GM18502 (cell line): ENCODE results near the gene FGGY.

Source experiments
- ATAC-seq: cut with Tn5 transposase; IDR thresholded peaks from one replicate; pipeline ENCODE4 v1.9.1; 2021; ENCODE audit warnings: mild to moderate bottlenecking; ENCODE audit not compliant: unreplicated experiment, poor library complexity

The FGGY gene

DNA sequence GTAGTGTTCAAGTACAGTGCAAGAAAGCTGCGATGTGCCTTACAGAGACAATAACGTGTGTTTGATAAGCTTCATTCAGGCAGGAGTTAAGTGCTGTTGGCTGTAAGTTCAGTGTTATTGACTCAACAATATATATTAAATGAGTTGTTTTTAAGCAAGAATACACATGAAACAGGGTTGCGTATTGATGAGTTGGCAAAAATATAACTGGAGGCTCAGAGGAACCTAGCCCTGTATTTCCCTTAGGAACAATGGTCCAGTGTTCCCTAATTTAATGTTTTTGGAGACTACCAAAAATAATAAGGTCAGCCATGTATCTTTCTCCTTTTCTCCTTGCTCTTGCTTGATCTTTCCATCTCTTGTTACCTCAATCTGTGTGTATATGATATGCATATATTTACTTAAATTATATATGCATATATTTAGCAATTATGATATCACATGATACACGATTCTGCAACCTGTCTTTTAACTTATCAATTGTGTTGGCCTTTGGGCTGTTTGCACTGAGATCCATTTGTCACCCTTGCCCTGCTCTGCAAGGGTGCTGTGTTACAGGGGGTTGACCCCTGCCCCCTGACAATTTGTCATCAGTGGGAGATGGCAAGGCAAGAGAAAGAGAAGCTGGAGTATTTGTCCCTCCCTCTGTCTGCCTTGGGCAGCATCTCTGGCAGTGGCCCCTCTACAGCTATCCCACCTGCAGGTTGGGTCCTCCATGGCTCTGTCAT is 109.7 kb downstream of the FGGY start:
- no peak for ATAC-seq

DNA sequence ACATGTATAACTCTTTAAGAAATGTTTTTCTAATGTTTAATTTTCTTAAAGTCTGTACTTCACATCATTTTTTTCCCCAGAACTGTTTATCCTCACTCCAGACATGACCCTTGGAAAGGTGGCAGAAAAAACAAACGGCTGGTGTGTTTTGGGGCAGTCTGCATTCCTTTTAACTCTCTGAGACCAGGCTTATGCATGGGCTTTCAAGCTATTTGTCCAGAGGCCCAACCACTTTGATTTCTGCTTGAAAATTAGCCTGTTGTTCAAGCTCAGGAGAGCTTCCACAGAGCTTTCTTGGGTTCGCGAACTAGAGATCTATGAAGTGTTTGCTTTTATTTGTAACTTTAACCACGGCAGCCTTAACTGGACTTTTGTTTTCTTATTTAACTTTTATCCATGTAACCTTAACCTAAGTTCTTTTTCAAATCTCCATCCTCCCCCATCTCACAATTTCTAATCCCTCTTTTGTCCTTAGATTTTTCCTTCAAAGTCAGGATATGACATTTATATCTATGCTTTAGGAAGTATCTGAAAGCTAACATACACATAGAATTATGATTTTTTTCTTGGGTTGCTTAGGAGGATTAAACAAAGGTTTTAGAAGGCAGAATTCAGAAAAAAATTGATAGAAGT is 111.8 kb downstream of the FGGY start:
- no peak for ATAC-seq

DNA sequence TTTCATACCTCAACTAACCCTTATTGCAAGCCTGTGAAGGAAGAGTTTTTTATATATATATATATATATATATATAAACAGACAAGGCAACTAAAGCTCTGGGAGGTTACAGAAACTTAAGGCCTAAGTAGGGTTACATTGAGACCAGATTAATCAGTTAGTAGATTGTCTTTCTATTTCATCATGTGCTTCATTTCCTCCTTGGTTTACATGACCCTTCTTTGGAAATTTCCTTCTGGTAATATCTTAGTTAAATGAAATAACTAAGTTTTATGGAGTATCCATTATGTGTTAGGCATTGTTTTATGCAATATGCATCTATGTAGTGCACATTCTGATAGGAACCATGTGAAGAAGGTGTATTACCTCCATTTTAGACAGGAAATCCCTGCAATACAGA is 112.7 kb downstream of the FGGY start:
- ATAC-seq, result no peak

GRCh38 chr1:59409986-59410385 is 113.1 kb downstream of the FGGY start:
- ATAC-seq, result no peak

DNA sequence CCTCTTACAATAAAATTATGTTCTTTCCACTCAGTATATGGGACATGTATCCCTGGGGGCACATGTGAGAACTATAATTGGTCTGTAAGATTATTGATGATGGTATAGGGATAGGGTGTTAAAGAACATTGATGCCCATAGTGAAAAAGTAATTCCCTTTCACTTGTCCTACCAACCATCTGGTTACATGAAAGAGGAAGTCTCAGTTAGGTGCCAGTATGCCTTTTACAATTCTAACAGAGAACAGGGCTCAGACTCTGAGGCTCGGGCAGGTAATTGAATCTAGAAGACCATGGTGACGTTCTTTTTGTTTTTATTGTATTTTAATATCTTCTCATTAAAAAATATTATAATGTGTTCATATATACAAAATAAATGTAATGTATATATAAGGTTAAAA is 113.6 kb downstream of the FGGY start:
- no peak for ATAC-seq

DNA sequence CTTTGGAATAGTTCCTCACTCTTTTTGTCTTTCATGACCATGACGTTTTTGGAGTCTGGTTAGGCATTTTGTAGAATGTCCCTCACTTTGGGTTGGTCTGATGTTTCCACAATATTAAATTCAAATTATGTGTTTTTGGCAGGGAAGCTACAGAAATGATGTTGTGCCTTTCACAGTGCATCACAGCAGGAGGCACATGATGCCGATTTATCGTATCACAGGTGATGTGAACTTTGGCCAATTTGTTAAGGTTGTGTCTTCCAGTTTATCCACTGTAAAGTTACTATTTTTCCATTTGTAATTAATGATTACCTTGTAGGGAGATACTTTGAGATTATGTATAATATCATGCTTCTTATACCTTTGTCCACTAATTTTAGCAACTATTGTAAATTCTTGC is 114.3 kb downstream of the FGGY start:
- ATAC-seq, result no peak

GRCh38 chr1:59412718-59413326 is 115.9 kb downstream of the FGGY start:
- ATAC-seq, result no peak

DNA sequence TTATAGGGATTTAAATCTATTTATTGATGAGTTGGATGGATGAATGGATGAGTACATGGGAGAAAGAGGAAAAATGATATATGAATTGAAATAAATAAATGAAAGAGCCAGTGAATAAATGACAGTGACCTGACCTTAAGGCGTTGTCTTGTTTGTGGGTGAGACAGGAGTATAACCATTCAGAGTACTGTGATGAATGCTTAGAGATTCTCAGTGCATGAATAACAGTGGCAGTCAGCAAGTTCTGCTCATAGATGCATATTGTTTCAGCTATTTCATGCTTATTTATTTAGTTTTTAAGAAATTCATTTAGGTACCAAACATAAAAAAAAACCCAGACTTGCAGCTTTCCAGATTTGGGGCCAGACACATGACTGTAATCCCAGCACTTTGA is 116.4 kb downstream of the FGGY start:
- no peak for ATAC-seq

GRCh38 chr1:59414406-59415133 is 117.7 kb downstream of the FGGY start:
- ATAC-seq, result no peak

- ATAC-seq, result no peak
Observed at GRCh38 chr1:59415286-59415850, 118.5 kb downstream of the FGGY start.

DNA sequence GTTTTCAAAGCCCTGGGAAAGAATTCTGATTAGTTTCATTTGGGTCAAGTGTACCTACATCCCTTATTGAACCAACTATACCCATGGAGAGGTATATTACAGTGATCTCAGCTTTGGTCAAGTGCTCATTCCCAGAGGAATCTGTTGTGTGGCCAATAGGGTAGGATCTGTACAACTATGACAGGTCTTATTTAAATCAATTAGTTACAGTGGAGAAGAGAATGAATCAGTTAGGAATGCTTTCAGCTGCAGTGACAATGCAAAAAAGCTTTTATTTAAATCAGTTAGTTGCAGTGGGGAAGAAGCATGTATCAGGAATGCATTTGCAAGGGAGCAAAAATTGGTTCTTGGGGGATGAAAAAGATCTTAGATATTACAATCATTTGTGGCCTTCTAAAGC is 119.0 kb downstream of the FGGY start:
- ATAC-seq, result no peak

- ATAC-seq, result no peak
Observed at GRCh38 chr1:59417406-59417805, 120.5 kb downstream of the FGGY start.

GRCh38 chr1:59418363-59419144 is 121.7 kb downstream of the FGGY start:
- ATAC-seq, result no peak

DNA sequence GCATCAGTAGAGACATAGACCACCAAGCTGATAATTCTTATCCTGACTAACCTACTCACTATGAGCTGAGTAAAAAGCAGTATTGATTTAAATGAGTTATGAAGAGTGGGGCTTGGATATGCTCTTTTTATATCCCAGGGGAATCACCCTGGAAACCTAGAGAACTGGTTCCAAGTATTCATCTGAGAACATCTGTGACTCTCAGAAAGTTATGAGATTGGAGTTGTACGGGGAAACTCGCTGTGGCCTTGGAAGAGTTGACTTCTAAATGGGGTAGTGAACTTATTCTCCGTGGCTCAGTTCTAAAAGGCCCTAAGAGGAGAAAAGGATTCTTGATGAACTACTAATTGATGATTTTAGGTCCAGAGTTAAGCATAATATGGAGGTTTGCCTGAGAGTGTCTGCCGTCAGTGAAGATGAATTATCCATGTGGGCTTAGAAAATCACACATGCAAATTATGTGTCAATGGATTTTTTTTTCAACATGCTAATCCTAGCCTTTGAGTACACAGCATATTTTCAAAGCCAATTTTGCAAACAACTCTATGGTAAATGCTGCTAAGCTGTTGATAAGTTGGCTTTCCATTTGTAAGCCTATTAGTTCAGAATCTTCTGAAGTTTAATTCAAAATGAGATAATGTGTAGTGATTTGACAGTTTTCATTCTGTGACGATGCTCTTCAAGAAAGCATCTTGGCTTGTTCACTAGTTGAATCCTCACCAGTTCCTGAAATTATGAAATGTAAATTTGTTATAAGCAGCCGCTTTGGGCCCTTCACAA is 122.7 kb downstream of the FGGY start:
- ATAC-seq, result no peak

DNA sequence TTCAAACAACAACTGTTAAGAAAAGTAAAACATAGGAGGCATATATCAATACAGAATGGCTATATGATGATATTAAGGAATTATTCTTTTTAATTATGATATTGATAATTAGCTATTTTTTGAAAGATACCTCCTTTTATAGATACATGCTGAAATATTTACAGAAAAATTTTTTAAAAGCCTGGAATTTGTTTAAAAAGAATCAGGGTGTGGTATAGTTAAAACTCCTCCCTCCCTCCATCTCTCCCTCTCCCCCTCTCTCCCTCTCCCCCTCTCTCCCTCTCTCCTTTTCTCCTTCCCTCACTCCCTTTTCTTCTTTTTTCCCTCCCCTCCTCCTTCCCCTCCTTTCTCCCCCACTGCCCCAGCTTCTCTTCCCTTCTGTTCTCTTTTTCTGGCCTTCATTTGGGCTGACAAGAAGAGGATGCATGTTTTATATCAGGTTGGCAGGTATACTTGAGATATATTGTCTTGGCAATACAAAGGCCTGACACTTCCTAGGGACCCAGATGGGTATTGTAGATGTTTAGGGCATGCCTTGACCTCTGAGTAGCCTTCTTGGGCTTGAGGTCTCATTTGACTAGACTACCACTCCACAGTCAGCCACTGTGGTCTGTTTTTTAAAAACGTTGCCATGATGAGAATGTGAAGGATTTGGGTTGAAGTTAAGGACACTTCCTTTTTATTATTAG is 124.5 kb downstream of the FGGY start:
- no peak for ATAC-seq

GRCh38 chr1:59422921-59423575 is 126.2 kb downstream of the FGGY start:
- ATAC-seq, result no peak

- ATAC-seq, result no peak
Observed at GRCh38 chr1:59427155-59427554, 130.3 kb downstream of the FGGY start.

DNA sequence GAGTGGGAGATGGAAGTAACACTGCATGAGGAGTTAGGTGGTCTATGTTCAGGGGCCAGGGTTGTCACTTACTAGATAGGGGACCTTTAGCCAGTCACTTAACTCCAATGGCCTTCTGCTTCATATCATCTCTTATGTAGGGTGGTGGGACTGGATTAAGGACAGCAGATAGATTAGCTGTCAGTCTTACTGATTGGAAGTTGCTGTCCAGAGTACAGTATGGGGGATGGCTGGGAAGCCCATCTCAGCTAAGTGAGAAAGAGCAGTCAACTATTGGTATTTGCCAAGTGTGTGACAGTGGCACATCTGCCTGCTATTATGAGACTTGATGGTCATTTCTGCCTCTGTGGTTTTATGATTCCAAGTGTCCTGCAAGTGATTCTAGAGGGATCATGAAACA is 130.9 kb downstream of the FGGY start:
- ATAC-seq, result no peak
